ENCODE data around the gene IL17RE. TPM values are rescaled to one million over a fixed set of nuclear protein-coding genes. Genes with fewer than 3 reads are reported as not detected.
A peak's percentile ranks its signal among the peaks of the same experiment; 100 is the strongest.

IL17RE gene
- total RNA-seq, 2 donors from 2014 or later: 1.2 to 1.6 TPM

DNA sequence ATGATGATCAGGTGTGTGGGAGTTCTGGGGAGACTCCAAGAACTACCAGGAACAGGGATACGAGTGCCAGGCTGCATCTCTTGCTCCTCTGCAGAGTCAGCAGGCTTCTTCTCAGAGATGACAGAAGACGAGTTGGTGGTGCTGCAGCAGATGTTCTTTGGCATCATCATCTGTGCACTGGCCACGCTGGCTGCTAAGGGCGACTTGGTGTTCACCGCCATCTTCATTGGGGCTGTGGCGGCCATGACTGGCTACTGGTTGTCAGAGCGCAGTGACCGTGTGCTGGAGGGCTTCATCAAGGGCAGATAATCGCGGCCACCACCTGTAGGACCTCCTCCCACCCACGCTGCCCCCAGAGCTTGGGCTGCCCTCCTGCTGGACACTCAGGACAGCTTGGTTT is 41.6 kb downstream of the IL17RE start:
- H3K9me3 ChIP-seq (ENCODE audit: control insufficient read depth, low read length): no peaks in the 10 kb centered on the region
- no peak for DNase-seq
- Mint-ChIP-seq H3K27me3 (ENCODE audit: insufficient read depth) (peaks cover 8% of the 10 kb centered on the region), H3K4me3 (no peak overlapping the region), H3K36me3 (ENCODE audit: low read depth) (peaks cover 27% of the 10 kb centered on the region), H3K9me3 (peaks cover 4% of the 10 kb centered on the region), H3K27ac (no peak overlapping the region), H3K4me1 (no peaks in the 10 kb centered on the region)
- 92 to 95% methylated on average over 6 to 11 of the region's 11 CpGs for WGBS, 2 experiments (ENCODE audit: insufficient coverage in 1 of 2, insufficient read length in 1 of 2)
- peaks cover 7% of the 10 kb centered on the region for H3K36me3 ChIP-seq (ENCODE audit: control insufficient read depth, insufficient read depth, low read length)
- TF ChIP-seq, protein P1, sequence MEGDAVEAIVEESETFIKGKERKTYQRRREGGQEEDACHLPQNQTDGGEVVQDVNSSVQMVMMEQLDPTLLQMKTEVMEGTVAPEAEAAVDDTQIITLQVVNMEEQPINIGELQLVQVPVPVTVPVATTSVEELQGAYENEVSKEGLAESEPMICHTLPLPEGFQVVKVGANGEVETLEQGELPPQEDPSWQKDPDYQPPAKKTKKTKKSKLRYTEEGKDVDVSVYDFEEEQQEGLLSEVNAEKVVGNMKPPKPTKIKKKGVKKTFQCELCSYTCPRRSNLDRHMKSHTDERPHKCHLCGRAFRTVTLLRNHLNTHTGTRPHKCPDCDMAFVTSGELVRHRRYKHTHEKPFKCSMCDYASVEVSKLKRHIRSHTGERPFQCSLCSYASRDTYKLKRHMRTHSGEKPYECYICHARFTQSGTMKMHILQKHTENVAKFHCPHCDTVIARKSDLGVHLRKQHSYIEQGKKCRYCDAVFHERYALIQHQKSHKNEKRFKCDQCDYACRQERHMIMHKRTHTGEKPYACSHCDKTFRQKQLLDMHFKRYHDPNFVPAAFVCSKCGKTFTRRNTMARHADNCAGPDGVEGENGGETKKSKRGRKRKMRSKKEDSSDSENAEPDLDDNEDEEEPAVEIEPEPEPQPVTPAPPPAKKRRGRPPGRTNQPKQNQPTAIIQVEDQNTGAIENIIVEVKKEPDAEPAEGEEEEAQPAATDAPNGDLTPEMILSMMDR (conservative IDR thresholded peaks at IDR 0.05): no peak
- no peak overlapping the region for H3K9ac ChIP-seq (ENCODE audit: extremely low read depth, low read length, poor library complexity, severe bottlenecking)
- H3K27ac ChIP-seq (ENCODE audit: low read depth, low read length): no peak overlapping the region
- H3K4me3 ChIP-seq (ENCODE audit: low read length): no peak overlapping the region
- no peaks in the 10 kb centered on the region for H3K4me1 ChIP-seq (ENCODE audit: control insufficient read depth, insufficient read depth, low read length)
- no peaks in the 10 kb centered on the region for H3K27me3 ChIP-seq (ENCODE audit: control insufficient read depth, insufficient read depth, low read length, poor library complexity, severe bottlenecking)

GRCh38 chr3:9945358-9945757 is 42.7 kb downstream of the IL17RE start:
- H3K4me3 Mint-ChIP-seq: peak overlapping the region; percentile 64
- H3K4me1 Mint-ChIP-seq: no peaks in the 10 kb centered on the region
- Histone ChIP-seq H3K27ac (ENCODE audit: low read depth, low read length) (no peak overlapping the region), H3K27me3 (ENCODE audit: control insufficient read depth, insufficient read depth, low read length, poor library complexity, severe bottlenecking) (no peaks in the 10 kb centered on the region), H3K9ac (ENCODE audit: extremely low read depth, low read length, poor library complexity, severe bottlenecking) (no peak overlapping the region), H3K4me3 (ENCODE audit: low read length) (peak overlapping the region; percentile 79), H3K4me1 (ENCODE audit: control insufficient read depth, insufficient read depth, low read length) (no peaks in the 10 kb centered on the region), H3K9me3 (ENCODE audit: control insufficient read depth, low read length) (no peaks in the 10 kb centered on the region), H3K36me3 (ENCODE audit: control insufficient read depth, insufficient read depth, low read length) (peaks cover 7% of the 10 kb centered on the region)
- H3K27me3 Mint-ChIP-seq (ENCODE audit: insufficient read depth): peaks cover 8% of the 10 kb centered on the region
- WGBS, 2 experiments (ENCODE audit: insufficient coverage in 1 of 2, insufficient read length in 1 of 2): 94 to 100% methylated on average over 8 to 10 of the region's 10 CpGs
- H3K27ac Mint-ChIP-seq: no peak overlapping the region
- peaks cover 27% of the 10 kb centered on the region for H3K36me3 Mint-ChIP-seq (ENCODE audit: low read depth)
- no peak for DNase-seq
- H3K9me3 Mint-ChIP-seq: no peaks in the 10 kb centered on the region
- TF ChIP-seq, protein P1 (conservative IDR thresholded peaks at IDR 0.05): no peak

- H3K27ac Mint-ChIP-seq: no peak overlapping the region
These were observed 43.7 kb downstream of the IL17RE start for GRCh38 chr3:9946112-9947024.

More at GRCh38 chr3:9946112-9947024, 43.7 kb downstream of the IL17RE start:
- Histone ChIP-seq H3K9me3 (ENCODE audit: control insufficient read depth, low read length) (no peaks in the 10 kb centered on the region), H3K27ac (ENCODE audit: low read depth, low read length) (no peak overlapping the region), H3K27me3 (ENCODE audit: control insufficient read depth, insufficient read depth, low read length, poor library complexity, severe bottlenecking) (no peaks in the 10 kb centered on the region), H3K4me3 (ENCODE audit: low read length) (peak overlapping the region; percentile 79), H3K4me1 (ENCODE audit: control insufficient read depth, insufficient read depth, low read length) (no peaks in the 10 kb centered on the region), H3K9ac (ENCODE audit: extremely low read depth, low read length, poor library complexity, severe bottlenecking) (peak overlapping the region; percentile 25), H3K36me3 (ENCODE audit: control insufficient read depth, insufficient read depth, low read length) (no peaks in the 10 kb centered on the region)
- peaks cover 19% of the 10 kb centered on the region for H3K36me3 Mint-ChIP-seq (ENCODE audit: low read depth)
- TF ChIP-seq, protein P1 (conservative IDR thresholded peaks at IDR 0.05): peak; percentile 88
- H3K27me3 Mint-ChIP-seq (ENCODE audit: insufficient read depth): peaks cover 8% of the 10 kb centered on the region
- no peaks in the 10 kb centered on the region for H3K9me3 Mint-ChIP-seq
- no peaks in the 10 kb centered on the region for H3K4me1 Mint-ChIP-seq
- peak; percentile 95 for DNase-seq
- WGBS, 2 experiments (ENCODE audit: insufficient coverage in 1 of 2, insufficient read length in 1 of 2): 12 to 24% methylated on average over 44 to 90 of the region's 90 CpGs
- H3K4me3 Mint-ChIP-seq: peak overlapping the region; percentile 64
